Measurements from ENCODE around the gene PROC.

DNA sequence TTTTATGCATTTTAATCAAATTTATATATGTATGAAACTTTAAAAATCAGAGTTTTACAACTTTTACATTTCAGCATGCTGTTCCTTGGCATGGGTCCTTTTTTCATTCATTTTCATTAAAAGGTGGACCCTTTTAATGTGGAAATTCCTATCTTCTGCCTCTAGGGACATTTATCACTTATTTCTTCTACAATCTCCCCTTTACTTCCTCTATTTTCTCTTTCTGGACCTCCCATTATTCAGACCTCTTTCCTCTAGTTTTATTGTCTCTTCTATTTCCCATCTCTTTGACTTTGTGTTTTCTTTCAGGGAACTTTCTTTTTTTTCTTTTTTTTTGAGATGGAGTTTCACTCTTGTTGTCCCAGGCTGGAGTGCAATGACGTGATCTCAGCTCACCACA is 5.7 kb downstream of the PROC start:
- TF ChIP-seq, protein P1, sequence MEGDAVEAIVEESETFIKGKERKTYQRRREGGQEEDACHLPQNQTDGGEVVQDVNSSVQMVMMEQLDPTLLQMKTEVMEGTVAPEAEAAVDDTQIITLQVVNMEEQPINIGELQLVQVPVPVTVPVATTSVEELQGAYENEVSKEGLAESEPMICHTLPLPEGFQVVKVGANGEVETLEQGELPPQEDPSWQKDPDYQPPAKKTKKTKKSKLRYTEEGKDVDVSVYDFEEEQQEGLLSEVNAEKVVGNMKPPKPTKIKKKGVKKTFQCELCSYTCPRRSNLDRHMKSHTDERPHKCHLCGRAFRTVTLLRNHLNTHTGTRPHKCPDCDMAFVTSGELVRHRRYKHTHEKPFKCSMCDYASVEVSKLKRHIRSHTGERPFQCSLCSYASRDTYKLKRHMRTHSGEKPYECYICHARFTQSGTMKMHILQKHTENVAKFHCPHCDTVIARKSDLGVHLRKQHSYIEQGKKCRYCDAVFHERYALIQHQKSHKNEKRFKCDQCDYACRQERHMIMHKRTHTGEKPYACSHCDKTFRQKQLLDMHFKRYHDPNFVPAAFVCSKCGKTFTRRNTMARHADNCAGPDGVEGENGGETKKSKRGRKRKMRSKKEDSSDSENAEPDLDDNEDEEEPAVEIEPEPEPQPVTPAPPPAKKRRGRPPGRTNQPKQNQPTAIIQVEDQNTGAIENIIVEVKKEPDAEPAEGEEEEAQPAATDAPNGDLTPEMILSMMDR (IDR thresholded peaks at IDR 0.05) = peak in 1 of 6 experiments; percentile 37
- TF ChIP-seq POLR2A (IDR thresholded peaks at IDR 0.05) = no peak
